Measurements from ENCODE around the gene OR13C9. TPM values are rescaled to one million over a fixed set of nuclear protein-coding genes. Genes with fewer than 3 reads are reported as not detected.

The OR13C9 gene
- total RNA-seq, 3 donors from 2014 or later = not detected

GRCh38 chr9:104580562-104580961, 37.4 kb downstream of the OR13C9 start:
- Mint-ChIP-seq H3K9me3 (no peaks in the 10 kb centered on the region), H3K4me3 (no peak overlapping the region), H3K36me3 (ENCODE audit: insufficient read depth) (no peaks in the 10 kb centered on the region), H3K27me3 (ENCODE audit: low read depth) (no peaks in the 10 kb centered on the region), H3K4me1 (ENCODE audit: low read depth) (no peaks in the 10 kb centered on the region)
- DNase-seq (no peak), ATAC-seq (no peak)

- DNase-seq (no peak), ATAC-seq (no peak)
- Mint-ChIP-seq H3K9me3 (peaks cover 9% of the 10 kb centered on the region), H3K4me3 (no peak overlapping the region), H3K4me1 (ENCODE audit: low read depth) (no peaks in the 10 kb centered on the region), H3K36me3 (ENCODE audit: insufficient read depth) (no peaks in the 10 kb centered on the region), H3K27me3 (ENCODE audit: low read depth) (no peaks in the 10 kb centered on the region)
Measured at GRCh38 chr9:104577263-104577662, 40.7 kb downstream of the OR13C9 start.

GRCh38 chr9:104575456-104575855, 42.5 kb downstream of the OR13C9 start:
- ATAC-seq (no peak), DNase-seq (no peak)
- Mint-ChIP-seq H3K4me1 (ENCODE audit: low read depth) (no peaks in the 10 kb centered on the region), H3K4me3 (no peak overlapping the region), H3K36me3 (ENCODE audit: insufficient read depth) (no peaks in the 10 kb centered on the region), H3K9me3 (peaks cover 15% of the 10 kb centered on the region), H3K27me3 (ENCODE audit: low read depth) (no peaks in the 10 kb centered on the region)

GRCh38 chr9:104572612-104573011, 45.4 kb downstream of the OR13C9 start:
- H3K4me3 Mint-ChIP-seq = no peak overlapping the region
- DNase-seq = no peak
- no peaks in the 10 kb centered on the region for H3K4me1 Mint-ChIP-seq (ENCODE audit: low read depth)
- H3K36me3 Mint-ChIP-seq (ENCODE audit: insufficient read depth) = no peaks in the 10 kb centered on the region
- peaks cover 15% of the 10 kb centered on the region for H3K9me3 Mint-ChIP-seq
- H3K27me3 Mint-ChIP-seq (ENCODE audit: low read depth) = no peaks in the 10 kb centered on the region
- no peak for ATAC-seq

- no peak for ATAC-seq
- Mint-ChIP-seq H3K4me1 (ENCODE audit: low read depth) (no peaks in the 10 kb centered on the region), H3K4me3 (no peak within 1 kb of the TSS), H3K36me3 (ENCODE audit: insufficient read depth) (no peaks in the 10 kb centered on the region), H3K9me3 (peaks cover 15% of the 10 kb centered on the region), H3K27me3 (ENCODE audit: low read depth) (no peaks in the 10 kb centered on the region)
- DNase-seq = no peak
Measured at GRCh38 chr9:104568868-104569267, 49.1 kb downstream of the OR13C9 start, which contains the start of gene OR13C8. OR13C8 (plus strand) TSS chr9:104569168; CDS start chr9:104569168, 0 bp downstream.

Other genes starting within 250 kb of the OR13C9 start
- gene OR13F1, start 113.9 kb downstream of the OR13C9 start, total RNA-seq = not detected
- gene OR13C4, start 91.0 kb downstream of the OR13C9 start, total RNA-seq = not detected
- not detected for gene OR13C3, start 81.3 kb downstream of the OR13C9 start, total RNA-seq
- not detected for gene OR13C8, start 49.0 kb downstream of the OR13C9 start, total RNA-seq
- not detected for gene OR13C5, start 18.8 kb downstream of the OR13C9 start, total RNA-seq
- not detected for gene OR13C2, start 12.6 kb downstream of the OR13C9 start, total RNA-seq
- gene OR13D1, start 76.3 kb upstream of the OR13C9 start, total RNA-seq = not detected
- 1 to 10 TPM; 3.4 to 4.1 (median 3.7) TPM for gene NIPSNAP3A, start 129.5 kb upstream of the OR13C9 start, total RNA-seq
- under 1 TPM in 2 of 3 donors, not detected in 1; 0.14 to 0.63 TPM for gene NIPSNAP3B, start 145.9 kb upstream of the OR13C9 start, total RNA-seq